CMK (cell line): Measurements from ENCODE around the gene ETV1.

Experiments
- DNase-seq: peaks from one replicate; pipeline ENCODE4 v3.0.0-alpha.2; 2010; ENCODE audit warnings: low read depth

ETV1 gene

DNA sequence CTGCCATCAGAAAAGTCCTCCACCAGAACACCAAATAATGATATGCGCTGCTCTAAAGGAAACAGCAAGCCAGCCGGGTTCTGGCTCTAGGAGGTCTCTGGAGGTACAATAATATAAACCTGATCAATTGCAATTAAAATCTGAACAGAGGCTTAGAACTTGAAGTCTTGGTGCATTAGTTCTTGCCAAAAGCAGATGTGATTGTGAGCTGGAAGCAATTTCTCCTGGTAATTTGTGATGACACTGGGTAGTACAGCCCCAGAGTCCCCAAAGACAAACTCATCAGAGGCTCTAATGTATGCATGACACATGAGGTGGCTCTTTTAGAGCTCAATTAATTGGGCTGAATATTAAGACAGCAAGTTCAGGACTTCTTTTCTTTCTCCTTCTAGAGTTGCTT, 3.3 kb downstream of the ETV1 start:
- DNase-seq = no peak

- no peak for DNase-seq
Measured at GRCh38 chr7:13984831-13985685, 4.4 kb downstream of the ETV1 start.

DNA sequence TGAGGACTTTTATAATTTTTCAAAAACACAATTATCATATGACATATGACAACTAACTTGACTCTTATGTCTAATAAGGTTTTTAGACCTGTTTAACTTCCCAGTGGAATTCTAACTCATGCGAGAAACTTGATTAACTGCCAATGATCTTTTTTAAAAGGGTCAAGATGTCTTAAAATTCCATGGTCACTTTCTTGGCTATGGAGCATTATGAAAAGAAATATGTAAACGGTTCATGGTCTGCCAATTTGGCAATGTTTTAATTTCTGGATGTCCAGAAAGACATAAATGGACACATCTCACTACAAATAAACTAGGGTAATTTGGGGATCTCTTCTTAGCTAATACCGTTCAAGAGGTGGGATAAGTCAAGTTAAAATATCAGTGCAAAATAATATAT, 5.4 kb downstream of the ETV1 start:
- no peak for DNase-seq

GRCh38 chr7:13982940-13983677, 6.4 kb downstream of the ETV1 start:
- no peak for DNase-seq

- DNase-seq = no peak
Measured at GRCh38 chr7:13981070-13981469, 8.4 kb downstream of the ETV1 start.

DNA sequence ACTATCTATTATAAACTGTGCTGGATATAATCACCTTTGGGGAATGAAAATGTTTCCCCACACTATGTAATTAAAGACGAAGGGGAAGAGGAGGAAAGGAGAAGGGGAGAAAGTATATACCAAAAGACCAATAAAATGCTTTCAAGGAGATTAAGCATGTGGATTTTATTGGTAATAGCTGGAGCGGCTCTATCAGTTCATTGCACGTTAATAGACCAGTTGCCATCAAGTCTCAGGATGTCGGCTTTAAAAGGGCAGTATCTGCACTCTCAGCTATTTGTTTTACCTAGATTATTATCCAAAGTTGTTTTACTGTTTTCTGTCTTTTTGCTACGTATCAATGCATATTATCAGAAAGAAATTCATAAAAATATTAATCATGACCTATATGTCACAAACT, 9.0 kb downstream of the ETV1 start:
- no peak for DNase-seq

DNA sequence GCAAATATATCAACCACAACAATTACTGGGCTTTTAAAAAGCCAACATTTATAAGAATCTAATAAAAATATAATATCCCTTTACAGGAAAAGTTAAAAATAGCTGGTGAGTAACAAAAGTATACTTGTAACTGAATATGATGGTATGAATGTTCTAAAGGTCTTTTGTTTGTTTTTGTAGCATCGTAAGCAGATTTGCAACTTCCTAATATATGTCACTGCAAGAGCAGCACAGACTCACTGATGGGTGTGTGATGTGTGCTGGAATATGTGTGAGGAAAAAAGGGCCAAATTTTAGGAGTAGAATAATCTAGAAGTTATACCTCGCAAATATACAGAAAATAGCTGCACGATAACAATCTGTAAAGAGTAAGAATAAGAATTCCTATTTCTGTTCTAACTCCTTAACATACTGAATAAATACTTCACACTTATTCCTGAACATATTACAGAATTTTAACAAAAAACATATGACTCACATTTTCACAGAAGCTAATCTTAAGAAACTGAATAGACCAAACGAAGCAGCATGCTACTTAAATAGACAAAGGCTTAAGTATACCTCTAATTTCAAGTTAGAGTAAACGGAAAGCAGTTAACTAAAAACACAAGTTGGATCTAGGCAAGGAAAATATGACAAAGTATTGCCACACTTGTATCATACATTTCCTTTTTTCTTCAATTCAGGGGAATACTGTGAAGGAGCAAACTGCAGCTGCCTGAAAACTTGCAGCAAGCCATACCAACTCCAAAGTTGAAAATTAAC, 9.6 kb downstream of the ETV1 start:
- DNase-seq = no peak

DNA sequence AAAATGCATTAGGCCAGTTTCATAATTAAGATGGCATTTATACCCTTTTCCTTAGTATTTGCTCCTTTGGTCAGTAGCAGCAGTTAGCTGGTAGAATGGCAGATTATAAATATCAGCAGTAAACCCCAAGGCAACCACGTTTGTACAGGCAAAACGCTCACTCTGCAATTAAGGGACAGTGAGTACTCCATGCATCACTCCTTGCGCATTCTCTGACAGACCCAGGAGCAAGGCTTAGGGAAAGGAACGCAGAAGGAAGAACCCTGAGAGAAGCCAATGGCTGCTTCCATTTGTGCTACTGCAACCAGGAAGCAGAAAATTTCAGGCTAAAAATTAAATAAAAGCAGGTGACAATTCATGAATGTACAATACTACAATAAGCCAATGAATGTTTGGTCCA, 12.9 kb downstream of the ETV1 start:
- no peak for DNase-seq

DNA sequence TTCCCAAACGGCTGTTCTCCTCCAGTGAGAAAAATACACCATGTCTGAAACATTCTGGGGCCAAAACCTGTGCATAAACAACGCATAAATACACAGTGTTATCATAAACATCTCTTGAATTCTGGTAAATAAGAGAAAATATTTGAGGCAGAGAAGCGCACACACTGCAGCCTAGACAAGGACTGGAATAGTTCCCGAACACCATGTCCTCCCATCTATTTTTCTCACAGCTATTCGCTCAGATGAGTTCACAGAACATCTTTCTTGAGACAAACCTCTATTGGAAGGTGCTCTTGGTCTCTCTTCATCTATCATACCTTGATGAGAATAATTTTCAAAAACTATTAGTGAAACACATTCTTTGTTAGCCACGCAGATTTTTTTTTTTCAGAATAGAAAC, 24.4 kb downstream of the ETV1 start:
- DNase-seq = no peak

GRCh38 chr7:13963925-13964324, 25.5 kb downstream of the ETV1 start:
- DNase-seq = no peak

DNA sequence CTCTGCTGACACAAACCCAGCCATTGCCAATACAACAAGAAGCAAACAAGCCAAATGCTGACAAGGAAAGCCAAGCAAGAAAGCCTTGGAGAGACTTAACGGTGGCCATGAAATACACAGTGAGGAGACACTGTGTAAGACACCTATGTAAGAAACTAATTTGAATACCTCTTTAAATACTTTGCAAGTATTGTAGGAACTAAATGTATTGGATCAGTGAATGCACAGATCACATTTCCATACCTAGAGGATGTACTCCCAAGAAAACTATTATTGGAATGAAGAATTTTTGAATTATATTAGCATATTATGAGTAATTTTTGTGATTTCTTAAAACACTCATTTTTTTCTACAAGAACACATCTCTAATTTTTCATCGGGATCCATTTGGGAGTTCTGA, 34.0 kb downstream of the ETV1 start:
- no peak for DNase-seq

DNA sequence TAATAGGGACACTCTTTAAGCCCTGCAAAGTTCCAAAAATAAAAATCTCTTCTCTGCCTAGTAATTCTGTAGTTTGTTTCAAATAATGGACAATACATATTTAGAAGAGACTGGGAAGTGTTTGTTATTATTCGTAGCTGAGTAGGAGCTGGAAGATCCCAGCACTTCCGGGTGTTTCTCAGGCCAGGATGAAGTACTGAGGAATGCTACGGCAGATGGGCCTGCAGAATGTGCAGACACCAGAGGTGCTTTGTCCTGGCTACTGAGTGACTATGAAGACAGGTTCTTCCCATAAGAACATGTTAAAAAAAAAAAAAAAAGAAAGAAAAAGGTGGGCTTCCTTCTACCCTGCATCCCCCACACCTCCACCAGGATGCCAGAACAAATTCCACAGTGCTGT, 36.1 kb downstream of the ETV1 start:
- DNase-seq = no peak

GRCh38 chr7:13952921-13953320, 36.5 kb downstream of the ETV1 start:
- DNase-seq = no peak

DNA sequence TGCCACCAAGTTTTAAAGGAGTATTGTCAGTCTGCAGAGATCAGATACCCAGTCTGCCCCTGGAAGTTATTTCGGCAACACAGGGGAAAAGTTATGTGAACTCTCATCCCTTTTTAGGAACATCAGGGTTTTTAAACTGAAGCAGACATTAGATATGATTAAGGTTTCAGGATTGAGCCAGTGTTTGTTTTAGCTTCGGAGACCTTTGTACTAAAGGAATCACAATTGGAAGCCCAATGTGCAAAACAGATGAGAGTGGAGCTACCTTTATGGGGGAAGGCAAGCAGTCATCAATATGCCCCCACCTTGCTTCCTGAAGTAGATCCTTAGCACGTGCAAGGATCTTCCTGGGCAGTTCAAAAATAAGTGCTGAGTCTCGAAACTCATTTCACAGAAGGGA, 39.5 kb downstream of the ETV1 start:
- DNase-seq = no peak

DNA sequence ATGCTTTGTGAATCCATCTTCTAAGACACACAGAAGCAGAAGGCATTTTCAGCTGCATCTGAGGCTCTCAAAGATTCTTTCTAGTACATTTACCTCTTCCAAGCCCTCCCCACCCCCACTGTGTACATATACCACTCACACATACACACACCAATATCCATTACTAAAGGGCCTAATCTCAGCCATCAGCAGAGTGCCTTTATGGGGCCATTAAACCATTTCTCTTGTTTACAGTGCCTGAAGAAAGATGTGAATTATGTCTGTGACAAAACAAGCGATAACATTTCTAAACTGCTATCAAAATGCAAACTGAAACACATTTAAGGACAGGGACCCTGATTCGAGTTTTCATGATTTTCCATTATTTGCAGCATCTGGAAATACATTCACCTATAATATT, 40.0 kb downstream of the ETV1 start:
- no peak for DNase-seq

DNA sequence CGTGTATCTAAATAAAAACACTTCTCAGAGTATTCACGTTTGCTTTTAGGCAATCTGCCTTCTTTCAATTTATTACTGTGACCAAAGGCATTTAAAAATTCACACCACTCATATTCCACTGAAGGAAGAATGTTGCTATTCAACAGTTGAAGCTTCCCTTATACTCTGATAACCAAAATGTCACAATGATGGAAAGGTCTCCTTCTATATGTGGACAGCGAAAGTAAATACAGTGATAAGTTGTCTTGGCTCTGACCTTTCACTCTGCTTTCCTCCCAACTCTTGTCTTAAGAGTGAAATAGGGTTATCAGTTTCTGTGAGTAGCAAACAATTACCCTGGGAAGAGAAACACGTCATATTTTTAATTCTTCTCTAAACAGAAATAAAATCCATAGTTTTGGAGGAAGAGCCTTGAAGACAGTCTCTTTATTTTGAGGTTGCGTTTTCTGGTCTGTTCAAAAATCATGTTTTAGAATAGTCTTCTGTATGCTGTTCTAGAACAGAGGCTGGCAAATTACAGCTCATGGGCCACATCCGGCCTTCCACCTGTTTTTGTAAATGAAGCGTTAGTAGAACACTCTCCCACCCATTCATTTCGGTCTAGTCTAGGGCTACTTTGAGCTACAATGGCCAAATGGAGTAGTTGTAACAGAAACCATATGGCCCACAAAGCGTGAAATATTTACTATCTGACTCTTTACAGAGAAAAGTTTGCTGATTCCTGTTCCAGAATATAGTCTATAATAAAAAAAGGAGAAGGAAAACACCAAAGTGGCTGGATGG, 41.3 kb downstream of the ETV1 start:
- DNase-seq = no peak

DNA sequence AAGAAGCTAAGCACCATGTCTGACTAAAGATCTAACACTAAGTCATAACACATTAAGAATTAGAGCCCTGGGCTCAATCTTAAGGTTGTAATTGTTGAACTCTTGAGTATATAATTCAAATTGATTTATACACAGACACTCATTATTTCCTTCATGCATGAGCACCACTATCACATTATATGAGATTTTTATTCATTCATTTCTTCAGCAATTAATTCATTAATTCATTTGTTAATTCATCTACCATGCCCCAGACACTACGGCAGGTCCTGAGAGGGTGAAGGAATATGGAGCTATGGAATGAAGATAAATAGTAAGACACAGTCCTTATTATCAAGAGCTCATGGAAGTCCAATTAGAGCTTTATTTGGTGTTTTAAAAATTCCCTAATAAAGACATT, 41.9 kb downstream of the ETV1 start:
- DNase-seq = no peak

- no peak for DNase-seq
Measured at GRCh38 chr7:13946181-13946580, 43.3 kb downstream of the ETV1 start.

GRCh38 chr7:13945670-13946069, 43.8 kb downstream of the ETV1 start:
- no peak for DNase-seq

DNA sequence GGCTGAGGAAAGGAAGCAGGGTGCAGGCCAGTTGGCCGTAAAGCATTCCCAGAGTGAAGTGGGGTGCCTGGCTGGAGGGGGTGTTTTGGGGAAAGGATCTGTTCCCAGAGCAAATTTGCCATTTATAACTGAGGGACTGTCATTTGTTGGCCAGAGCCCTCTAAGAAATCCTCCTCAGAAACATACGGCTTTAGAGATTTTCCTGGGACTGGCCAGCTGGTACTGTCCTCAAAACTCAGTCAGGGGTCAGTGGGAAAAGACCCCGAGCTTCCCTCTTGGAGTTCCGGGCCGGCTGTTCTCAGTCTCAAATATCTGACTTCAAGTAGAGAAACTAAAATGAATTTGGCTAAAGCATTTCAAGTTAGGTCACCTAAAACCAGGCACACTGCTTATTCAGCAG, 55.9 kb downstream of the ETV1 start:
- no peak for DNase-seq

DNA sequence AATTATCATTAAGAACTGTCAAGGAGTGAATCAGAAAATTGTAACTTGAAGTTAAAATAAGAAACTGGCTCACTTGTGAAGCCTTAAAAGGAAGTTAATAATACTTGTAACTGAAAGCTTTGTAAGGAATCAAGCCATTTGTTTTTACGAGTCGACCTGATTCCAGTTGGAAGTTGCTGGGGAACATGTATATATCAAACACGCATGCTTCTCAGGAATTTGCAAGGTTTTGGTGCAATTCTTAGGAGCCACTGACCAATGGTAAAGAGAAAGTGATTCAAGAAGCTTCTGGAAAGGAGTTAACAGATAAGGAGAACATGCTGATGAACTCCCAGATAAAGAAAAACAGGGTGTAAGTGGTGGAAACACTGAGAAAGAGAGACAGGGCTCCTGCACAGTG, 56.4 kb downstream of the ETV1 start:
- no peak for DNase-seq

DNA sequence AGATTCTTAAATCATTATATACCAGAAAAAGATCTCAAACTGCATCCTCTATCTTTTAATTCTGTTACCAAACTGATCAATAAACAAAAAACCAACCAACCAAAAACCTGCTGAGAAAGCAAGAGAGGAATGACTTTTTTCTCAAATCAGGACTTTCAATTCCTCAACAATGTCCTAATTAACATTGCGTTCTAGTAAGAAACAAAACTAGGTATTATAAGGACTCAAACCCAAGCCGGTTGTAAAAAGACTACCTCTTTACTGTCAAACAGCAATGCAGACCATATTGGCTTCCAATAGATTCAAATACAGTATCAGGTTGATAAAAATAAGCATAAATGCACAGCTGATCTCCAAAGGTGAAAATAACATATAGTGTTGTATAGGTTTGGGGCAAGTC, 57.3 kb downstream of the ETV1 start:
- no peak for DNase-seq
